Kasumi-1 (cell line): ENCODE data around the gene IFFO2.

Experiments used
- DNase-seq, 2 experiments: peaks; one replicate each; lab custom pipeline; 2025; lab: John Stamatoyannopoulos, UW

The IFFO2 gene

DNA sequence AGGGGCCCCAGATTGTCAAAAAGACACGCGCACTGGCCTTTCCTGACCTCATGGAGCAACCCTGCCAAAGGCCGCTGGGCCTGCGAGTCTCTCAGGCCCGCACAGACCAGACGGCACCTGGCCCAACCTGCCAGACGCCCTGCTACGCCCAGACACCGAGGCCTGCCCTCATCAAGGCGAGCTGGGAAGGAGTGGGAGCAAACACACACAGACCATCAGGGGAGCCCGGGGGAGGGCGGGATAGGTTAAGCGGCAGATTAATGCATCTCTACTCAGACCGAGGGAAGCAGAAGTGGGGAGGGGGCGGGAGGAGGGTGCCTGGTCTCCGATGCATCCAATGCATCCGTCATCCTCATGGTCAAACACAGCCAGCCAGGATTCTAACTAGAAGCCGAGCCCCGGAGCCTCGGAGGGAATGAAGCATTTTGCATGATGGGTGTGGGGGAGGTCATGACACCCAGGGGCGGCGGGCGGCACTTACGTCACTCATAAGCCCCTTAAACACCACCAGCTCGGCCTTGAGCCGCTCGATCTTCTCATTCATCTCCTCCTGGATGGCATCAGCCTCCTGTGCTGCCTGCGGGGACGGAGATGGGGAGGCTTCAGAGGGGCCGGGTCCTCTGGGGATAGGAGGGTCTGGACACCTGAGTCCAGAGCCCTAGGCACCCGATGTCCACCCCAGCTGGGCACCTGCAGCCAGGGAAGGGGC is 37.1 kb downstream of the IFFO2 start:
- no peak for DNase-seq

DNA sequence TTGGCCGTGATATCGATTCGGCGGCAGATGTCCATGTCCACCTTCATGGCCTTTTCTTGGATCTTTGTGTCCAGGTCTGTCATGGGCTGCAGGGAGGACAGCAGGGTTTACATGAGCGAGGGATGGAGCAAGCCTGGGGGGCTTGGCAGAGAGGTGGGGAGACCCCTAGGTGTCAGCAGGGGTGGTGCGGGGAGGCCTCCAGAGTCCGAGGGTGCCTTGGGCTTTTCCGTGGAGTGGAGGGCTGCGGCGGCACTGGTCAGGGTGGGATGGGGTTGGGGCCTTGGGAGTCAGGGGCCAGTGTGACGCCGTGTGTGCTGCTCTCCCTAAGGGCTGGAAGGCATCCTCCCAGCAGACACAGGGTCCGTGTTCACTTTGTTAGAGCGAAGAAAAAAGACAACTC is 38.1 kb downstream of the IFFO2 start:
- no peak for DNase-seq

DNA sequence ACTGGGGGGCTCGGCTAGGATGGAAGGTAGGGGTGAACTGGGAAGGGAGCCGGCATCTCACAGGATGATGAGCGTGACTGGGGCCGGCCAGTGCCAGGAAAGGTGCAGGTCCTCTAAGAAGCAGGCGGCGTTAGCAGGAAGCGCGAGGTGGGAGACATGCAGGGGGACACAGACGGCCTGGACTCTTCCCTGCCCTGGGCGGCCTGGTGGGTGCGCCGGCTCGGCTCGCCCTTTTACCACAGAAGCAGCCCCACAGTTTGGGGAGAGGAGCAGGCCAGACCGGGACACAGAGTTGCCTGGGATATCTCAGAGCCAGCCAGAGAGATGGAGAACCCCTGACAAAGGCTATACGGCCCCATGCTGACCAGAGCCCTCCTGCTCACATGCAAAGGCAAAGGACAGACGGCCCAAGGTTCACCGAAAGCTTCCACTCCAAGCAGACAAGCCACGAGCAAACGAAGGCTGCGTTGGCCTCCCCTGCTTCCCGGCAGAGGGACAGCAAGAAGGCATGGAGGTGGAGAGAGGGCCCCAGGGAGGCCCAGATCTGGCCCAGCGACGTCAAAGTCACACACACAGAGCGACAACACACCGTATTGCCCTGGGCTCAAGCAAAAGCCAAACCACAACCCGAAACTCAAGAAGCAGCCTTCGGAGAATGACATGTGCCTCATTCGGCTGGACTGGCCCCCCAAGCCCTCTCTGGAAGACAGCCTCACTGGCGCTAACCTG is 39.2 kb downstream of the IFFO2 start:
- DNase-seq = no peak

DNA sequence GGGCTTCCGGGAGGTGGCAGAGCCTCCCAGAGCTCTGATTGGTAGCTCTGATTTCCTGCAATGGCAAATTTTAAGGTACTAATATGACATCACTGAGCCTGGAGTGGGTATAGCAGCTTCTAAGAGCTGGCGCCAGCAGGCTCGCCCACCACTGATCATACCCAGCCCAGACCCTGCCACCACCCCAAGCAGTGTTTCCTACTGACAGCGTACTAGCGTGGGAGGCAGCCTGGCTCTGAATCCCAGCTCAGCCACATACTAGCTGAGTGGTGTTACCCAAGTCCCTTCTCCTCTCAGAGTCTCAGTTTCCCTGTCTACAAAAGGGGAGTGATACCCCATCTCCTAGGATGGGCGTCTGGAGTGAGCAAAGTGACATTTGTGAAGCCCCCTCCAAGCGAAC is 41.1 kb downstream of the IFFO2 start:
- DNase-seq = no peak

DNA sequence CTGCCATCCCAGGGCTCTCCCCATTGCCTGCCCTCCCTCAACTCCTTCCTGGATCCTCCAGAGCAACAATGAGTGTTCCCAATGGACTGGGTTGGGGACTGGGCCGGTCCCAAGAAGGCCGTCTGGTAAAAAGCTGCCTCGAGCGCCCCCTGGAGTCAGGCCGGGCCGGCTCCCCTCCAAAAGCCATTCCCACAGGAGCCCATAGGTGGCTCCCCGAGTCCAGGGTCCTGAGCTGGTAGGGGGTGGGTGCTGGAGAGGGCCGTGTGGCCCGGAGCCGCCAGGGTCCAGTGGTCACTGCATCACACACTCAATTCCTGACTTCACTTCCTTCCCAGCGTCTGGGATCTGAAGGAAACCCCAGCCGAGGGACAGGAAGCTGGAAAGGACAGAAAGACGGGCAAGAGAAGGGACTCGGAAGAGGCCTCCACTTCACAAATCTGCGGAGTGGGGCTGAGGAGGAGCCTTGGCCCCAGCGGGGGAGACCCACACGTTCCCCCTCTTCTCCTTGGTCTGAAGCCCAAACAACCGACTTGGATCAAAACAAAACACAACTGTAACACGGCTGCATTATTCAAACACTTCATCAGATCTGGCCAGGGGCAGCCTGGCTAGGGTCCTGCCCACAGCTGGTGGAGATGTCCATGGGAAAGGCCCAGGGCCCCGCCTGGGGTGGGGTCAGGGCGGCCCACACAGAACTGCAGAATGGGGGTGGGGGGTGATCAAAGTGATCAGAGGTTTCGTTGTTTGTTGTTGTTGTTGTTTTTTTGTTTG is 43.2 kb downstream of the IFFO2 start:
- peak; percentile 63 to 65 for DNase-seq

DNA sequence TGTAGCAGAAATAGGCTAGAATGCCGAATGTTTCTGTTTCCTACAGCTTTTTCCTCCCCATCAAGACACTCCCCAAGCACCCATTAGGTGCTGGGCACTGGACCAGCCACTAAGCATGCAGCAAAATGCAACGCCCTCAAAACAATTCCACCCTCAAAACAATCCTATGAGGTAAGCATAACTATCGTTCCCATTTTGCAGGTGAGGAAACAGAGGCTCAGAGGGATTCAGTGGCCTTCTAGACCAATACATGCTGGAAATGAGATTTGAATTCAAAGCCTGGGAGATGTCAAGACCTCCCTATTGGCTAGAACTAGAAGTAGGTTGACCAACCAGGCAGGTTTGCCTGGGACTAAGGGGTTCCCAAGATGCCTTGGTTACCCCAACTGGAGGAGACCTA is 43.9 kb downstream of the IFFO2 start:
- no peak for DNase-seq

DNA sequence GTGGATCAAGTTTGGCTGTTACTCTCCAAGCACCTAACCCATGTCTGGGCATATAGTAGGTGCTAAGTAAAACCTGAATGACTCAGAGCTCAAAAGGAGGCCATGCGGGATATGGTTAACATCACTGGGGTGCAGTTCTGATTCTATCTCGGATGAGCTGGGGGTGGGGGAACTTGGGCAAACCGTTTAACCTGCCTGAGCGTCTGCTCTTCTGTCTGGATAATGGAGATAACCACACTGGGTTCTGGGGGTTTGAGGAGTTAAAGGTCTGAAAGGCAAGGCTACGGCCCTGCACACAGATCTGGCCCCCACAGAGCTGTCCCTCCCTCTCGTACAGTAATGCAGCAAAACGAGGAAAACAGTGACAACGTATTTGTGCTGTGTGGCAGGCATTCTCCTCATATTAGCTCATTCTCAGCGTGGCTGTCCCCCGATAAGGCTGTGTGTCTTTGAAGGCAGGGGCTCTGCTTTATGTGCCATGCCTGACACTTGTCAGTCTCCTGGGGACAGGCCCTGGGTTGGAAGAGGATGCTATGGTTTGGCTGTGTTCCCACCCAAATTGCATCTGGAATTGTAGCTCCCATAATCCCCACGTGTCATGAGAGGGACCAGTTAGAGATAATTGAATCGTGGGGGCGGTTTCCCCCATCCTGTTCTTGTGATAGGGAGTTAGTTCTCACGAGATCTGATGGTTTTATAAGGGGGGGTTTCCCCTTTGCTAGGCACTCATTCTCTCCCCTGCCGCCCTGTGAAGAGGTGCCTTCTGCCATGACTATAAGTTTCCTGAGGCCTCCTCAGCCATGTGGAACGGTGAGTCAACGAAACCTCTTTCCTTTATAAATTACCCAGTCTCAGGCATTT is 47.3 kb downstream of the IFFO2 start:
- no peak for DNase-seq

DNA sequence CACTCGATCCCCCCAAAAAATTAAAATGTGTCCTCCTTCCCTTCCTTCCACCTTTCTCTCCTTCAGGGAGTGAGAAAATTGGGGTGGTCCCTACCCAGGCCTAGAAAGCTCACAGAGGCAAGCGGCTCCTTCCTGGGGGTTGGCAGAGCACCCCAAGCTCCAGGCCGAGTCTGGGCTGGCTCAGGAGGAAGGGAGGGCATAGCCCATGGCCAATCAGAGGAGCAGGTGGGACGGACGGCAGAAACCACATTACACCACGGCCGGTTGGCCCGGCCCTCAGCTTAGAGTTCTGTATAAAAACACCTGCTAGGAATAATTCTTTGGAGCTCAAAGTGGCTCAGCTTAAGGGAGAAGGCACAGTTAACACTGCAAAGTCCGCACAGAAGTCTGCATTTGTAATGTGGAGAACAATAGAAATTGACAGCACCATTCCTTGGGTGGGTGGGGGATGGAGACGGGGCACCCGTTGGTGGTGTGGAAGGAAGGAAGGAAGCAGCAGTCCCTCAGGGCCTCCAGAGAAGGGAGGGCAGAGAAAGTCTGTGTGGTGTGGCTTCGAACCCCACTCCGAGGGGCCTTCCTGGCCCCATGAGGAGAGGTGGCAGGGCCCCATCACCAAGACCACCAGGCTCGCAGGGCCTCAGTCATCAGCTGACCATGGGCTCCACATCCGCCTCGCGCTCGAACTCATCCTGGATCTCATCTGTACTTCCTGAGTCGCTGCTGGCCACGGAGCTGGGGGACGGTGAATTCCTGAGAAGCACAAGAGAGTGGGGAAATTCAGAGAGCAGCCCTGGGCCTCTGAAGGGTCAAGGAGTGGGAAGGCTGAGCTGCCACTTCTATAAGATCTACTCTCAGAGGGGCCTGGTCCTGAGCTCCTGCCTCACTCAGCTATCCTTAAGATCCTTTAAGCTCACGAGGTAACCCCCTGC is 48.3 kb downstream of the IFFO2 start:
- DNase-seq = peak; percentile 87 to 91

DNA sequence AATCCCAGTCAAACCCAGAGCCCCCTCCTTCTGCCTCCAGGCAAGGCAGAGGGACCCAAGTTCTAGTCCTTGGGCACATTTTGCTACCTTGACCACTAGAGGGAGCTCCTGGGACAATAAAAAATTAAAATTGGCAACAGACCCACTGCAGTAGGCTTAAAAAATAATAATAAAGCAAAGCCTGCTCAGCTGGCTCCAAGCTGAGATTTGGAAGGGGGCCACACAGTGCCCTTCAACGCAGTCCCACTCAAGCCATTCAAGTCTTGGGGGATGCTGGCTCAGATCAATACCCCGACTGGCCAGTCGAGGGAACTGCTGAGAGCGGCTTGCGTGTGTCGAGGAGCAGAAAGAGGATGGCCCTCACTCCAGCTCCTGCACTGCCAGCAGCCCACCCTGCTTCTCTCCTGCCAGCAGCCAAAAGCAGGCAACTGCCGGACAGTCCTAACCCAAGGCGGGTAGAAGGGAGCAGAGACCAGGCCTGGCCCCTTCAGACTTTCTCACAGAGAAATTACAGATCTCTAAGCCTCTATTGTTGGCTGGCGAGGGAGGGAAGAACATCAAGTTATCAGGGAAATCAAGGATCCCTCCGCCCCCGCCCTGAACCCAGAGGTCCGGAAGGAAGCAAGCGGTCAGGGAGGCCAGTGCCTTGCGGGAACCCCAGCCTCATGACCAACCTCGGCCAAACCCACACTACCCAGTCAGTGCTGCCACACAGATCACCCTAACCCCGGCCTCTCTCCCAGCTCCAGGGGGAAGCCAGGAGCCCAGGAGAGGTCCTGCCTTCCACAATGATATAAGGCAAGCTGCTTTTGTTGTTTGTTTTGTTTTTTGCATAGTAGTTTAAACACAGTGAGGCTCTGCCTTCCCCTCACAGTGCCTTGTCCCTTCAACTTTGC is 49.2 kb downstream of the IFFO2 start:
- peak; percentile 83 to 85 for DNase-seq

DNA sequence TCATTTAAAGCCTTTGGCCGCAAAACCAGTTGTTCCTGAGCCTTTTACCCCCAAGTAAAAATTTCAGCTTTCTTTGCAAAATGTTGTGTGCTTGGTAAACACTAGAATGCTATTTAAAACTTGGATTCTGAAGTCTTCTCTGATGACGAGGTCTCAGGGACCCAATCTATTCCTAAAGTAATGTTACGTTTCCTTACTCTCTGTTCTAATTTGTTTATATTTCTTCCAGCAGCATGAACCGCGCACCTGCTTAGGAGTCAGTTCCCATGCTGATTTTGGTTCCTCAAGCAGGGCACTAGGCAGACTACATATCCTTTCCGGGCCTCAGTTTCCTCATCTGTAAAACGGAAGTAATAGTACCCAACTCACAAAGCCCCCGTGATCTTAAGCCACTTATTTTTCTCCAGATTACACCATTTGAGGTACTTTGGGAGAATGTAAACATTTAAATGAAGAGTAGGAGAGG is 53.2 kb downstream of the IFFO2 start:
- peak in 1 of 2 experiments; percentile 29 for DNase-seq

DNA sequence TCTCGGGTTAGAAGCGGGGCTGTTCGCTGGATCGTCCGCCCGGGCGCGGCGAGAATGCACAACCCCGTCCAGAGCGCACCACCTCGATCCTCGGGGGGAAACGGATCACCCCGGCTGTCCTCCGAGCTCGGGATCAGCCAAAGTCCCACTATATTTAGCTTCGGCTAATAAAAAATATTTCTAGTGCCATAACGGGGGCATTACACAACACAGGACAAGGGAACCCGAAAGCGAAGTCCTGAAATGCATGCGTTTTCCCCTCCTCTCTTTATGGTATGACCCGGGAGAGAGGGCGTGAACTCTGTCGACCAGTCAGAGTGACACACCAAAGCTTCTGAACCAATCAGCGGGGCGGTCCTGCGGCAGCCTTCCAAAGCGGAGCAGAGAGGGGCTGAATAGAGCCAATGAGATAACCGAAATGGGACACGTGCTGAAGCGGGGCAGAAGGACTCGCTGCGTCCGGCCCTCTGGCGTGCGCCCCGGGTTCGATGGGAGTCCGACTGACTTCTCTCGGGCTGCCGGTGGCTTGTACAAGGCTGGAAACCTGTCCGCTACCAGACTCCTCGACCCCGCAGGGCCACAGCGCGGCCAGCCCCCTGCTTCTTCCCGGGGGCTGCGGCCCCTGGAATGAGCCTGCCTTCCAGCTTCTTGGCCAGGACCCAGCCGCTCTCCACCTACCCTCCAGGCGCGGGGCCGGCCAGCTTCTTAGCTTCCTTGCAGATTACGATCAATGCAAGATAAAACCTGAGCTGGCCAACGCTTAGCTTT is 53.8 kb downstream of the IFFO2 start, which contains the start of gene ALDH4A1:
Gene ALDH4A1 (minus strand): TSS at position 33 of the 768 bp plus-strand sequence. CDS start 32 bp downstream, at position 1.
- DNase-seq = peak; percentile 98 to 99

DNA sequence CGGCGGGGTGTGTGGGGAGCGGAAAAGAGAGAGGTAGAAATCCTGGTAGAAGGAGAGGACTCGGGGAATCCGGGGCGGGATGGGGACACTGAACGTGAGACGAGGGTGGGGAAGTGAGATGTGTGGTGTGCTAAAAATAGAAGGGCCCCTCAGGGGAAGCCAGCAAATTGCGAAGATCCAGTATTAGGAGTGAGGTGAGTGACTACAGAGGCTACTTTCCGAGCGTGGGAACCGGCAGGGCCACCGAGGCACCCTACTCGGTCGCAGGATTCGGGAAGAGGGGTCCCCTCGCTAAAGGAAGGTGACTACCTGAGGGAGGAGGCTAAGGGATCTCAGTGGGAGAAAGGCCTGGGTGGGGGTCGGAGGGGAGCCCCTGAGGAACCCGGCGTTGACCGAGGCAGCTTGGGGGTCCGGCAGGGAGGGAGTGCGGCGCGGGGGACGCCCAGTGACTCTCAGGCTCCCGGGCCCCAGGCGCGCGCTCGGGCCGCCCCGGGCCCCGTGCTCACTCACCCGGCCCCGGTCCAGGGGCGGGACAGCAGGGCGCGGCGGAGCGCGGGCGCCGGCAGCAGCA is 54.4 kb downstream of the IFFO2 start:
- peak; percentile 12 to 20 for DNase-seq

DNA sequence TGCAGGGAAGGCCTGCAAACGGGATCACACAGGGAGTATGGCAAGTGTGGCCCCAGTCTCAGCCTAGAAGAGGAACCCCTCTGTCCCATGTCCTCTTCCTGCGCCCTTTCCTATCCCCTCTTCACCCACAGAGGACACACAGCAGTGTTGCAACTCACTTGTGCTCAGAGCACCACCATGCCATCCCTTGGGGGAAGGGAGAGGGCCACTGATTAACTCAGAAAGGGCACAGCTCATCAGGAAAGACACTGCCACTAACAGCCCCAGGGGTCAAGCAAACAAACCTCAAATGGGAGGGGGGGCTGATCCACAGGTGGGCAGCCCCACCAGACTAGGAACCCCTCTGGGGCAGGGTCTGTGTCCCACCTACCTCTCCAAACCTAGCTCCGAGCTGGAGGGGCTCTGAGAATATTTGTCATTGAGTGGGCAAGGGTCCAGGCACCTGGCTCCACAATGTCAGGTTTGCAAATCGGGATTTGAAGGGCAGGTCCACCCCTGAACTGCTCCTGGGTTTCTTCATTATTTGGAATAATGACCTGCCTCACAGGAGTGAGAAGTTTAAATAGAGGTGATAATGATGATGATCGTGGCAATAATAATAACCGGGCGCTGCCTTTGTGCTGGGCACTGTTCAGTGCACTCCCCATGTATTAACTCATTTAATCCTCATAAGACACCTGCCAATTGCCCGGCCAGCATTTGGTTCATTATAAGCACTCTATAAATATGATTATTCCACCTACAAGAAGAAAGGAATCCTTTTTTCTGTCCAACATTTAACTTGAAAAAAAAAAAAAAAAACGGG is 55.1 kb downstream of the IFFO2 start:
- no peak for DNase-seq

DNA sequence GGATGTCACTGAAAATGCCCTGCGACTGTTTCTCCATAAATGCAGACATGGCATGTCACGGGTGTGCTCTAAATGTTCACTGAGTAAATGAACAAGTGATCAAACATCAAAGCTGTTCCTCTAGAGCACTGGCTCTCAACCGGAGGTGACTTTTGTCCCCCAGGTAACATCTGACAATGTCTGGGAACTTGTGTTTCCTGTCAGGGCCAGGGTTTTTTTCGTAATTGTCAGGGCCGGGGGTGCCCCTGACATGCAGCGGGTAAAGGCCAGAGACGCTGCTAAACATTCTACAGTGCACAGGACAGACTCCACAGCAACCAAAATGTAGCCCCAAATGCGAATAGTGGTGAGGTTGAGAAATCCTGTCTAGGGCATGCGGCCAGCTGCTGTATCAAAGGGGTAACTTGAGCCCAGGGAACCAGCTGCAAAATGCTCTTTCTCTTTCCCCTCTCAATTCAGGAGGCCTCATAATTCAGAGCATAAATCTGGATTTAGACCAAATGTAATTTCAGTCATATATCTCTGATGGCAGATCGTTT is 56.1 kb downstream of the IFFO2 start:
- no peak for DNase-seq

DNA sequence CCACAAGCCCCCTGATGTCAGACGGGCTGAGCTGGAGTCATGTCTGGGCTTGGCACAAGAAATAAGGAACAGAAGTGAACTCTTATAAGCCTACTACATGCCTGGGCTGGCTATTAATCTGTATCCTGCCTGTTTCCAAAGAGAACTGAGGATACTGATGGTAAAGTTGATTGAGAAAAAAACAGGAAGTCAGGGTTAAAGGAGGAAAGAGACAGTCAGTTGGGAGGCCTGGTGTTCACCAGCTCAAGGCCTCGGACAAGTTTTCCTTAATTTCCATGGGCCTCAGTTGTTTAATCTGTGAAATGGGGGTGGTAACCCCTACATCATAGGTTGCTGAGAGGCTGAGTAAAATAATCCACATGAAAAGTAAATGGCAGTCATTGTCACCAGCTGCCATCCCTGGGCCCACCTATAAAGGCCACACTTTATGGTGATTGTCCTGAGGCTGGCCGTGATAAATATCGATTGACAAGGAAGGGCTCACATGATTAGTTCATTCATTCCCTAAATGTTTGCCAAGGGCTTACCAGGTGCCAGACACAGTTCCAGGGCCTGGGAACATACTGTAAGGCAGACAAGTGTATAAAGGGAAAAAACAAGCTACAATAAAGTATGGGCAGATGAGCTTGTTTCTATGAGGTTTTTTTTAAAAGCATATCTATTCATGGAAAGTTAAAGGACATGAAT is 57.0 kb downstream of the IFFO2 start:
- no peak for DNase-seq

DNA sequence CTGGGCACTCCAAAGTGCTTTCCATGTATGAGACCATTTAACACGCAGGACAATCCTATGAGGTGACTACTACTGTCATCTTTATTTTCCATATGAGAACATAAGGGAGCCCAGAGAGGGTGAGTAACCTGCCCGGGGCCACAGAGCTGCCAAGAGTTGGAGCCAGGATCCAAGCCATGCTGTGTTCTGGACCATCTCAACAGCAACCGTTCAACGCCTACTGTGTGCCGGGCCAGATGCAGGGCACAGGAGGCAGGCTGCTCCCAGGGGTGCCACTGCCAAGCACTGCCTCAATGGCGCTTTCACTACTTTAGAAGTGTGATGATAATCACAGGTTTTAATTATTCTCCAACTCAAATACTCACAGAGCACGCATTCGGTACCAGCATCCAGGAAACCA is 57.9 kb downstream of the IFFO2 start:
- DNase-seq = no peak

DNA sequence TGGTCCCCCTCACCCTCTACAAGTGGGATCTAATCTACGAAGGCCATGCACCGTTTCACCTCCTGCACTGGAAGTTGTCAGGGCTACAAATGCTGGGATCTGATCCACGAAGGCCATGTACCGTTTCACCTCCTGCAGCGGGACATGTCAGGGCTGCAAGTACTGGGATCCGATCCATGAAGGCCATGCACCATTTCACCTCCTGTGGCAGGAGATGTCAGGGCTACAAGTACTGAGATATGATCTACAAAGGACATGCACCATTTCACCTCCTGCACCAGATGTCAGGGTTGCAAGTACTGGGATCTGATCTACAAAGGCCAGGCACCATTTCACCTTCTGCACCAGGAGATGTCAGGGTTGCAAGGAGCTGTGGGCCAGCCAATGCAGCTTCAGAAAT is 61.2 kb downstream of the IFFO2 start:
- no peak for DNase-seq
